Activated CD4-positive, alpha-beta memory T cell treated with anti-CD3 and anti-CD28 coated beads for 36 hours (primary cell): ENCODE results near the gene TDRD7. TPM values are rescaled to one million over a fixed set of nuclear protein-coding genes. Genes with fewer than 3 reads are reported as not detected.

Source experiments
- CTCF ChIA-PET: fragments of 350-600 bp; sonication (Branson Sonifier 250); formaldehyde crosslinking; loops from one replicate; lab custom pipeline; 2021; ENCODE audit warnings: antibody characterized with exemption, inconsistent platforms; lab: Charles Lee
- POLR2A ChIA-PET: fragments of 350-600 bp; sonication (Branson Sonifier 250); formaldehyde crosslinking; loops from one replicate; lab custom pipeline; 2021; ENCODE audit warnings: antibody characterized with exemption; lab: Charles Lee
- DNase-seq: peaks from one replicate; pipeline ENCODE4 v3.0.0-alpha.2; 2020
- H3K27ac Mint-ChIP-seq: one replicate; pipeline ENCODE4 v1.8.0; 2021; ENCODE audit warnings: mixed read lengths
- H3K27me3 Mint-ChIP-seq: one replicate; pipeline ENCODE4 v1.8.0; 2021; ENCODE audit warnings: mixed read lengths
- H3K36me3 Mint-ChIP-seq: one replicate; pipeline ENCODE4 v1.8.0; 2021; ENCODE audit warnings: mixed read lengths
- H3K4me1 Mint-ChIP-seq: one replicate; pipeline ENCODE4 v1.8.0; 2021; ENCODE audit warnings: low read depth, mixed read lengths
- H3K4me3 Mint-ChIP-seq: one replicate; pipeline ENCODE4 v1.8.0; 2021; ENCODE audit warnings: mild to moderate bottlenecking, mixed read lengths
- H3K9me3 Mint-ChIP-seq: one replicate; pipeline ENCODE4 v1.8.0; 2021; ENCODE audit warnings: mixed read lengths
- intact Hi-C: fragments of 100-400 bp; cut with micrococcal nuclease; formaldehyde crosslinking; loops from one replicate; pipeline ENCODE4 v1.15.1; 2023
- total RNA-seq, 2 experiments: library from RNA; stranded (reverse); gene quantifications; one replicate each; pipeline ENCODE4 v1.2.3, GENCODE V29; 2021

TDRD7 gene
- total RNA-seq, 2 experiments from 2014 or later, result 12.3 to 12.5 TPM

- intact Hi-C loops, result loop anchor here (5.0 to 10.0 kb wide), 2 partner anchors 90 to 92 kb away; partner anchors contain the start of gene TDRD7
- no peaks in the 10 kb centered on the region for H3K9me3 Mint-ChIP-seq
- no peaks in the 10 kb centered on the region for H3K36me3 Mint-ChIP-seq
- POLR2A ChIA-PET, result interaction anchor here (1.0 kb wide), 1 partner anchor 9 kb away, joined by 3 read pairs; no protein-coding TSS in a partner anchor
- peak overlapping the region; percentile 59 for H3K4me3 Mint-ChIP-seq
- CTCF ChIA-PET, result interaction anchor here (0.6 to 3.1 kb wide), 8 partner anchors 34 to 116 kb away, joined by 3 to 18 read pairs (median 4); no protein-coding TSS in a partner anchor
- DNase-seq, result peak; percentile 17
- H3K4me1 Mint-ChIP-seq, result peaks cover 15% of the 10 kb centered on the region
- H3K27me3 Mint-ChIP-seq, result peaks cover 42% of the 10 kb centered on the region
- H3K27ac Mint-ChIP-seq, result no peak overlapping the region
Observed at GRCh38 chr9:97502222-97502983, 90.5 kb downstream of the TDRD7 start.

- Mint-ChIP-seq H3K27ac (no peak overlapping the region), H3K4me3 (peak overlapping the region; percentile 59), H3K36me3 (no peaks in the 10 kb centered on the region), H3K27me3 (peaks cover 42% of the 10 kb centered on the region), H3K9me3 (no peaks in the 10 kb centered on the region), H3K4me1 (peaks cover 15% of the 10 kb centered on the region)
- POLR2A ChIA-PET, result interaction anchor here (0.5 to 1.0 kb wide), 2 partner anchors 8 to 122 kb away, joined by 3 to 4 read pairs; no protein-coding TSS in a partner anchor
- CTCF ChIA-PET, result interaction anchor here (0.7 to 3.1 kb wide), 5 partner anchors 34 to 117 kb away, joined by 3 to 15 read pairs (median 3); no protein-coding TSS in a partner anchor
- intact Hi-C loops, result loop anchor here (5.0 to 10.0 kb wide), 2 partner anchors 91 to 92 kb away; partner anchors contain the start of gene TDRD7
- no peak for DNase-seq
Observed at GRCh38 chr9:97502984-97503861, 91.3 kb downstream of the TDRD7 start.

GRCh38 chr9:97503862-97504210 lies 91.9 kb downstream of the TDRD7 start:
- peaks cover 42% of the 10 kb centered on the region for H3K27me3 Mint-ChIP-seq
- H3K4me1 Mint-ChIP-seq, result peaks cover 15% of the 10 kb centered on the region
- DNase-seq, result no peak
- ChIA-PET POLR2A (interaction anchor here (0.5 kb wide), 1 partner anchor 121 kb away, joined by 4 read pairs; no protein-coding TSS in a partner anchor), CTCF (interaction anchor here (0.7 to 1.4 kb wide), 2 partner anchors 36 to 95 kb away, joined by 3 to 7 read pairs; no protein-coding TSS in a partner anchor)
- no peaks in the 10 kb centered on the region for H3K36me3 Mint-ChIP-seq
- intact Hi-C loops, result loop anchor here (5.0 to 10.0 kb wide), 2 partner anchors 91 to 92 kb away; partner anchors contain the start of gene TDRD7
- no peak overlapping the region for H3K4me3 Mint-ChIP-seq
- H3K27ac Mint-ChIP-seq, result no peak overlapping the region
- no peaks in the 10 kb centered on the region for H3K9me3 Mint-ChIP-seq

GRCh38 chr9:97504381-97505216 lies 92.7 kb downstream of the TDRD7 start:
- Mint-ChIP-seq H3K9me3 (no peaks in the 10 kb centered on the region), H3K27me3 (peaks cover 40% of the 10 kb centered on the region), H3K4me3 (no peak overlapping the region), H3K27ac (no peak overlapping the region), H3K4me1 (peaks cover 15% of the 10 kb centered on the region), H3K36me3 (no peaks in the 10 kb centered on the region)
- intact Hi-C loops, result loop anchor here (5.0 to 10.0 kb wide), 2 partner anchors 90 to 92 kb away; partner anchors contain the start of gene TDRD7
- no peak for DNase-seq
- CTCF ChIA-PET, result interaction anchor here (1.4 kb wide), 1 partner anchor 94 kb away, joined by 7 read pairs; no protein-coding TSS in a partner anchor
- POLR2A ChIA-PET, result no interaction called here

GRCh38 chr9:97505845-97506244 lies 93.9 kb downstream of the TDRD7 start:
- Mint-ChIP-seq H3K4me1 (peaks cover 19% of the 10 kb centered on the region), H3K27me3 (peaks cover 31% of the 10 kb centered on the region), H3K36me3 (no peaks in the 10 kb centered on the region), H3K27ac (no peak overlapping the region), H3K4me3 (no peak overlapping the region), H3K9me3 (no peaks in the 10 kb centered on the region)
- no peak for DNase-seq
- ChIA-PET POLR2A (no interaction called here), CTCF (interaction anchor here (1.4 kb wide), 1 partner anchor 109 kb away, joined by 3 read pairs; no protein-coding TSS in a partner anchor)
- intact Hi-C loops, result loop anchor here (10.0 kb wide), 1 partner anchor 89 kb away; no protein-coding TSS in a partner anchor

GRCh38 chr9:97506306-97506705 lies 94.4 kb downstream of the TDRD7 start:
- CTCF ChIA-PET, result interaction anchor here (1.4 kb wide), 1 partner anchor 109 kb away, joined by 3 read pairs; no protein-coding TSS in a partner anchor
- H3K4me3 Mint-ChIP-seq, result no peak overlapping the region
- no peaks in the 10 kb centered on the region for H3K36me3 Mint-ChIP-seq
- H3K27me3 Mint-ChIP-seq, result peaks cover 27% of the 10 kb centered on the region
- intact Hi-C loops, result loop anchor here (10.0 kb wide), 1 partner anchor 88 kb away; no protein-coding TSS in a partner anchor
- no peak overlapping the region for H3K27ac Mint-ChIP-seq
- no peaks in the 10 kb centered on the region for H3K9me3 Mint-ChIP-seq
- no peak for DNase-seq
- POLR2A ChIA-PET, result no interaction called here
- peaks cover 19% of the 10 kb centered on the region for H3K4me1 Mint-ChIP-seq

GRCh38 chr9:97506787-97507186 lies 94.9 kb downstream of the TDRD7 start:
- Mint-ChIP-seq H3K27ac (no peak overlapping the region), H3K9me3 (no peaks in the 10 kb centered on the region), H3K4me3 (no peak overlapping the region), H3K4me1 (peaks cover 24% of the 10 kb centered on the region), H3K27me3 (peaks cover 27% of the 10 kb centered on the region), H3K36me3 (no peaks in the 10 kb centered on the region)
- no peak for DNase-seq
- ChIA-PET POLR2A (no interaction called here), CTCF (interaction anchor here (1.4 kb wide), 1 partner anchor 108 kb away, joined by 3 read pairs; no protein-coding TSS in a partner anchor)
- intact Hi-C loops, result loop anchor here (10.0 kb wide), 1 partner anchor 88 kb away; no protein-coding TSS in a partner anchor

- peaks cover 23% of the 10 kb centered on the region for H3K27me3 Mint-ChIP-seq
- ChIA-PET POLR2A (no interaction called here), CTCF (interaction anchor here (1.4 kb wide), 1 partner anchor 107 kb away, joined by 3 read pairs; no protein-coding TSS in a partner anchor)
- no peaks in the 10 kb centered on the region for H3K9me3 Mint-ChIP-seq
- DNase-seq, result no peak
- no peak overlapping the region for H3K27ac Mint-ChIP-seq
- H3K4me3 Mint-ChIP-seq, result no peak overlapping the region
- intact Hi-C loops, result loop anchor here (10.0 kb wide), 1 partner anchor 87 kb away; no protein-coding TSS in a partner anchor
- peaks cover 22% of the 10 kb centered on the region for H3K4me1 Mint-ChIP-seq
- no peaks in the 10 kb centered on the region for H3K36me3 Mint-ChIP-seq
Observed at GRCh38 chr9:97507428-97507984, 95.6 kb downstream of the TDRD7 start.

- no peak for DNase-seq
- H3K9me3 Mint-ChIP-seq, result no peaks in the 10 kb centered on the region
- peaks cover 9% of the 10 kb centered on the region for H3K27me3 Mint-ChIP-seq
- peaks cover 14% of the 10 kb centered on the region for H3K4me1 Mint-ChIP-seq
- H3K36me3 Mint-ChIP-seq, result no peaks in the 10 kb centered on the region
- ChIA-PET CTCF (no interaction called here), POLR2A (no interaction called here)
- H3K4me3 Mint-ChIP-seq, result no peak overlapping the region
- no peak overlapping the region for H3K27ac Mint-ChIP-seq
- intact Hi-C loops, result loop anchor here (10.0 kb wide), 1 partner anchor 86 kb away; no protein-coding TSS in a partner anchor
Observed at GRCh38 chr9:97508852-97509251, 97.0 kb downstream of the TDRD7 start.
